OCI-LY1 (cell line): ENCODE data around the gene DNASE2.
"Not testable (repeated sequence)": the region's sequence is repeated elsewhere in the genome, so short reads cannot be mapped to it uniquely, and the experiment has no call there.

Experiments
- H2AFZ ChIP-seq: fragments of 200-600 bp; sonication (generic), shearing (Covaris generic); 2 replicates; pipeline ENCODE4 v1.6.0; 2014; ENCODE audit warnings: antibody characterized with exemption, mild to moderate bottlenecking, low read length
- H3F3A ChIP-seq: fragments of 200-600 bp; sonication (generic), shearing (Covaris generic); 2 replicates; pipeline ENCODE4 v1.6.0; 2014; ENCODE audit warnings: mild to moderate bottlenecking, antibody characterized with exemption, low read length, moderate library complexity; ENCODE audit not compliant: insufficient read depth
- H3K27ac ChIP-seq: fragments of 200-600 bp; sonication (generic); 2 replicates; pipeline ENCODE4 v1.5.1; 2014; ENCODE audit warnings: low read length, mixed run types, mild to moderate bottlenecking, low read depth; ENCODE audit not compliant: poor library complexity, severe bottlenecking
- H3K27me3 ChIP-seq: fragments of 200-600 bp; sonication (generic); 2 replicates; pipeline ENCODE4 v1.6.0; 2014; ENCODE audit warnings: antibody characterized with exemption, mild to moderate bottlenecking, low read length, moderate library complexity; ENCODE audit not compliant: insufficient read depth
- H3K36me3 ChIP-seq: fragments of 200-600 bp; sonication (generic); 2 replicates; pipeline ENCODE4 v1.6.1; 2014; ENCODE audit warnings: mild to moderate bottlenecking, antibody characterized with exemption, low read length, moderate library complexity, mixed read lengths; ENCODE audit not compliant: insufficient read depth
- H3K4me1 ChIP-seq: fragments of 200-600 bp; sonication (generic); 2 replicates; pipeline ENCODE4 v1.5.1; 2014; ENCODE audit warnings: mild to moderate bottlenecking, low read length, moderate library complexity; ENCODE audit not compliant: insufficient read depth, severe bottlenecking
- H3K4me2 ChIP-seq: fragments of 200-600 bp; sonication (generic), shearing (Covaris generic); 2 replicates; pipeline ENCODE4 v1.6.1; 2014; ENCODE audit warnings: low read length
- H3K4me3 ChIP-seq: fragments of 200-600 bp; sonication (generic); 2 replicates; pipeline ENCODE4 v1.5.1; 2014; ENCODE audit warnings: low read length, low read depth, mild to moderate bottlenecking, mixed read lengths; ENCODE audit not compliant: poor library complexity, severe bottlenecking
- H3K79me2 ChIP-seq: fragments of 200-600 bp; shearing (Covaris generic); 2 replicates; pipeline ENCODE4 v1.6.1; 2016; ENCODE audit warnings: mixed run types, low read length, mixed read lengths; ENCODE audit not compliant: insufficient read depth
- H3K9ac ChIP-seq: fragments of 200-600 bp; sonication (generic), shearing (Covaris generic); 2 replicates; pipeline ENCODE4 v1.6.1; 2014; ENCODE audit warnings: mild to moderate bottlenecking, low read length, mixed read lengths
- H3K9me2 ChIP-seq: fragments of 200-600 bp; sonication (generic), shearing (Covaris generic); 2 replicates; pipeline ENCODE4 v1.6.1; 2014; ENCODE audit warnings: low read depth, mild to moderate bottlenecking, low read length, mixed read lengths
- H3K9me3 ChIP-seq: fragments of 200-600 bp; shearing (Covaris generic); 2 replicates; pipeline ENCODE4 v1.6.1; 2014; ENCODE audit warnings: low read length, mixed read lengths
- H4K20me1 ChIP-seq: fragments of 200-600 bp; sonication (generic), shearing (Covaris generic); 2 replicates; pipeline ENCODE4 v1.6.0; 2016; ENCODE audit warnings: mild to moderate bottlenecking, low read length; ENCODE audit not compliant: insufficient read depth
- CTCF ChIP-seq: fragments of 200-600 bp; sonication (generic), shearing (Covaris generic); IDR thresholded peaks from 2 replicates; pipeline ENCODE4 v1.5.1; 2017; ENCODE audit warnings: mild to moderate bottlenecking, antibody characterized with exemption, low read length, moderate library complexity, mixed read lengths
- EZH2 ChIP-seq: fragments of 200-600 bp; sonication (generic), shearing (Covaris generic); IDR thresholded peaks from 2 replicates; pipeline ENCODE4 v1.8.0; 2017; ENCODE audit warnings: borderline replicate concordance, mixed run types, mild to moderate bottlenecking, antibody characterized with exemption, low read length, moderate library complexity, mixed read lengths

The DNASE2 gene

GRCh38 chr19:12893582-12893981 lies 12.3 kb upstream of the DNASE2 start:
- TF ChIP-seq EZH2 (no peak), CTCF (no peak)
- Histone ChIP-seq H3K9me2 (no peaks in the 10 kb centered on the region), H3K4me2 (no peak overlapping the region), H3K27me3 (no peaks in the 10 kb centered on the region), H3K36me3 (peaks cover 21% of the 10 kb centered on the region; the same call in 1 of the 2 replicates), H3K27ac (no peak overlapping the region), H3K9ac (no peak overlapping the region), H3F3A (no peaks in the 10 kb centered on the region), H3K79me2 (no peaks in the 10 kb centered on the region), H3K4me3 (no peak overlapping the region), H2AFZ (no peak overlapping the region), H3K4me1 (peaks cover 12% of the 10 kb centered on the region), H3K9me3 (no peaks in the 10 kb centered on the region), H4K20me1 (no peaks in the 10 kb centered on the region)

- Histone ChIP-seq H2AFZ (no peak overlapping the region), H4K20me1 (no peaks in the 10 kb centered on the region), H3K9me3 (no peaks in the 10 kb centered on the region), H3F3A (no peaks in the 10 kb centered on the region), H3K27me3 (no peaks in the 10 kb centered on the region), H3K4me3 (peak overlapping the region; percentile 87), H3K9ac (peak overlapping the region; percentile 66), H3K9me2 (no peaks in the 10 kb centered on the region), H3K4me1 (peaks cover 12% of the 10 kb centered on the region), H3K36me3 (peaks cover 12% of the 10 kb centered on the region; the same call in 1 of the 2 replicates), H3K27ac (no peak overlapping the region), H3K4me2 (peak overlapping the region; percentile 70), H3K79me2 (no peaks in the 10 kb centered on the region)
- TF ChIP-seq CTCF (no peak), EZH2 (no peak)
Observed at GRCh38 chr19:12891553-12892021, 10.3 kb upstream of the DNASE2 start.

- Histone ChIP-seq H3K4me2 (peak within 1 kb of the TSS; percentile 70), H4K20me1 (no peaks in the 10 kb centered on the region), H3K9me2 (no peaks in the 10 kb centered on the region), H3K9ac (peak within 1 kb of the TSS; percentile 66), H3K27ac (no peak within 1 kb of the TSS), H3K36me3 (peaks cover 12% of the 10 kb centered on the region; the same call in 1 of the 2 replicates), H3F3A (no peaks in the 10 kb centered on the region), H2AFZ (no peak within 1 kb of the TSS), H3K4me3 (peak within 1 kb of the TSS; percentile 87), H3K4me1 (peaks cover 13% of the 10 kb centered on the region), H3K79me2 (no peaks in the 10 kb centered on the region), H3K27me3 (no peaks in the 10 kb centered on the region), H3K9me3 (no peaks in the 10 kb centered on the region)
- TF ChIP-seq EZH2 = no peak
- TF ChIP-seq CTCF = no peak
Observed at GRCh38 chr19:12890787-12891552, 9.7 kb upstream of the DNASE2 start, which contains the start of gene GCDH. Gene GCDH, plus strand, starts transcription at chr19:12891160. Its CDS starts 145 bp downstream, at chr19:12891305.

- H3K4me2 ChIP-seq = peak overlapping the region; percentile 69
- not testable (repeated sequence) for H3K9me2 ChIP-seq, H3K27me3 ChIP-seq, H3F3A ChIP-seq, H3K27ac ChIP-seq, H3K9me3 ChIP-seq, H4K20me1 ChIP-seq, H3K79me2 ChIP-seq, H2AFZ ChIP-seq
- H3K36me3 ChIP-seq = peaks cover 12% of the 10 kb centered on the region; the same call in 1 of the 2 replicates
- H3K4me3 ChIP-seq = peak overlapping the region; percentile 87
- peak overlapping the region; percentile 19; the same call in 1 of the 2 replicates for H3K9ac ChIP-seq
- peaks cover 19% of the 10 kb centered on the region for H3K4me1 ChIP-seq
Observed at GRCh38 chr19:12890299-12890786, 9.1 kb upstream of the DNASE2 start.
